Measurements from ENCODE around the gene ROR2. TPM values are rescaled to one million over a fixed set of nuclear protein-coding genes. Genes with fewer than 3 reads are reported as not detected.

The ROR2 gene
- total RNA-seq, 1 experiment from 2014 or later: 0.68 TPM

DNA sequence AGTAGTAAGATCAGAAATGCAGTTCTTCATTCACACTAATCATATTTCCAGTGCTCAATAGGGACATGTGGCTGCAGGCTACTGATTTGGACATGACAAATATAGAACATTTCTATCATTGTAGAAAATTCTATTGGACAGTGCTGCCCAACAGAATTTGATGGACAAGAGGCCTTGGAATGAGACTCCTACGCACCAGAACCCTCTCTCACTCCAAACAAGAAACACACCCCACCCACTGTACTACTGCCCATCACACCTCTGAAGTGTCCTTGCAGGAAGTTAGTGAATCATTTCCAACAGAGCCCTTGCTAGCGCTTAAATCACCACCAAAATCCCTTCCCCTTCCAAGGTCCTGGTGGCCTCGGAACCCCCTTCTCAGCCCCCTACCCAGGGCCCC is 66.5 kb downstream of the ROR2 start:
- no peaks in the 10 kb centered on the region for H3K36me3 Mint-ChIP-seq (ENCODE audit: insufficient read depth, unreplicated experiment)
- Histone ChIP-seq H3K9me3 (no peaks in the 10 kb centered on the region), H3K4me1 (no peaks in the 10 kb centered on the region), H3K27me3 (replicated peaks; ENCODE audit: control insufficient read depth, insufficient read depth, low read length) (no peaks in the 10 kb centered on the region), H3K36me3 (ENCODE audit: control insufficient read depth, insufficient read depth, low read length) (no peaks in the 10 kb centered on the region), H3K4me3 (ENCODE audit: low read depth, low read length) (no peak overlapping the region)
- TF ChIP-seq, protein P1, sequence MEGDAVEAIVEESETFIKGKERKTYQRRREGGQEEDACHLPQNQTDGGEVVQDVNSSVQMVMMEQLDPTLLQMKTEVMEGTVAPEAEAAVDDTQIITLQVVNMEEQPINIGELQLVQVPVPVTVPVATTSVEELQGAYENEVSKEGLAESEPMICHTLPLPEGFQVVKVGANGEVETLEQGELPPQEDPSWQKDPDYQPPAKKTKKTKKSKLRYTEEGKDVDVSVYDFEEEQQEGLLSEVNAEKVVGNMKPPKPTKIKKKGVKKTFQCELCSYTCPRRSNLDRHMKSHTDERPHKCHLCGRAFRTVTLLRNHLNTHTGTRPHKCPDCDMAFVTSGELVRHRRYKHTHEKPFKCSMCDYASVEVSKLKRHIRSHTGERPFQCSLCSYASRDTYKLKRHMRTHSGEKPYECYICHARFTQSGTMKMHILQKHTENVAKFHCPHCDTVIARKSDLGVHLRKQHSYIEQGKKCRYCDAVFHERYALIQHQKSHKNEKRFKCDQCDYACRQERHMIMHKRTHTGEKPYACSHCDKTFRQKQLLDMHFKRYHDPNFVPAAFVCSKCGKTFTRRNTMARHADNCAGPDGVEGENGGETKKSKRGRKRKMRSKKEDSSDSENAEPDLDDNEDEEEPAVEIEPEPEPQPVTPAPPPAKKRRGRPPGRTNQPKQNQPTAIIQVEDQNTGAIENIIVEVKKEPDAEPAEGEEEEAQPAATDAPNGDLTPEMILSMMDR (IDR thresholded peaks at IDR 0.05; ENCODE audit: insufficient read depth in 1 of 2, low read depth in 1 of 2, low read length in 1 of 2, severe bottlenecking in 1 of 2, unreplicated experiment in 1 of 2): no peak
- ChIA-PET POLR2A (no interaction called here), CTCF (no interaction called here)
- H3K4me1 Mint-ChIP-seq (ENCODE audit: low read depth, unreplicated experiment): no peaks in the 10 kb centered on the region
- intact Hi-C loops (cut with micrococcal nuclease; ENCODE audit: unreplicated experiment): no loop called here
- no peak for DNase-seq
- BruUV-seq (replicated peaks): no TSS peak
- no peak overlapping the region for H3K27ac Mint-ChIP-seq (ENCODE audit: unreplicated experiment)
- no peaks in the 10 kb centered on the region for H3K9me3 Mint-ChIP-seq (ENCODE audit: unreplicated experiment)
- H3K27me3 Mint-ChIP-seq (ENCODE audit: insufficient read depth, unreplicated experiment): no peaks in the 10 kb centered on the region
- H3K4me3 Mint-ChIP-seq (ENCODE audit: unreplicated experiment): no peak overlapping the region

DNA sequence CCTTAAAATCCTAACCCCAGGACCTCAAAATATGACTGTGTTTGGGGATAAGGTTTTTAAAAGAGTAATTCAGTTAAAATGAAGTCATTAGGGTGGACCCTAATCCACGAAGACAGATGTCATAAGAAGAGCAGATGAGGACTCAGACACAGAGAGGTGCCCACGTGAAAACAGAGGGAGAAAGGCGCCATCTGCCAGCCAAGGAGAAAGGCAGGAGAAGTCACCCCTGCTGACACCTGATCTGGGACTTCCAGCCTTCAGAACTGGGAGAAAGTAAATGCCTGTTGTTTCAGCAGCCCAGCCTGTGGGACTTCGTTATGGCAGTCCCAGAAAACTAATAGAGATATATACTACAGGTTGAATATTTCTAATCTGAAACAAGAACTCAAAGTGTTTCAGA is 67.4 kb downstream of the ROR2 start:
- Mint-ChIP-seq H3K4me3 (ENCODE audit: unreplicated experiment) (no peak overlapping the region), H3K27ac (ENCODE audit: unreplicated experiment) (no peak overlapping the region), H3K9me3 (ENCODE audit: unreplicated experiment) (no peaks in the 10 kb centered on the region), H3K36me3 (ENCODE audit: insufficient read depth, unreplicated experiment) (no peaks in the 10 kb centered on the region), H3K27me3 (ENCODE audit: insufficient read depth, unreplicated experiment) (no peaks in the 10 kb centered on the region), H3K4me1 (ENCODE audit: low read depth, unreplicated experiment) (no peaks in the 10 kb centered on the region)
- Histone ChIP-seq H3K4me1 (no peaks in the 10 kb centered on the region), H3K27me3 (replicated peaks; ENCODE audit: control insufficient read depth, insufficient read depth, low read length) (no peaks in the 10 kb centered on the region), H3K9me3 (no peaks in the 10 kb centered on the region), H3K36me3 (ENCODE audit: control insufficient read depth, insufficient read depth, low read length) (no peaks in the 10 kb centered on the region), H3K4me3 (ENCODE audit: low read depth, low read length) (no peak overlapping the region)
- BruUV-seq (replicated peaks): no TSS peak
- ChIA-PET CTCF (no interaction called here), POLR2A (no interaction called here)
- no peak for DNase-seq
- TF ChIP-seq, protein P1 (IDR thresholded peaks at IDR 0.05; ENCODE audit: insufficient read depth in 1 of 2, low read depth in 1 of 2, low read length in 1 of 2, severe bottlenecking in 1 of 2, unreplicated experiment in 1 of 2): no peak
- intact Hi-C loops (cut with micrococcal nuclease; ENCODE audit: unreplicated experiment): no loop called here

DNA sequence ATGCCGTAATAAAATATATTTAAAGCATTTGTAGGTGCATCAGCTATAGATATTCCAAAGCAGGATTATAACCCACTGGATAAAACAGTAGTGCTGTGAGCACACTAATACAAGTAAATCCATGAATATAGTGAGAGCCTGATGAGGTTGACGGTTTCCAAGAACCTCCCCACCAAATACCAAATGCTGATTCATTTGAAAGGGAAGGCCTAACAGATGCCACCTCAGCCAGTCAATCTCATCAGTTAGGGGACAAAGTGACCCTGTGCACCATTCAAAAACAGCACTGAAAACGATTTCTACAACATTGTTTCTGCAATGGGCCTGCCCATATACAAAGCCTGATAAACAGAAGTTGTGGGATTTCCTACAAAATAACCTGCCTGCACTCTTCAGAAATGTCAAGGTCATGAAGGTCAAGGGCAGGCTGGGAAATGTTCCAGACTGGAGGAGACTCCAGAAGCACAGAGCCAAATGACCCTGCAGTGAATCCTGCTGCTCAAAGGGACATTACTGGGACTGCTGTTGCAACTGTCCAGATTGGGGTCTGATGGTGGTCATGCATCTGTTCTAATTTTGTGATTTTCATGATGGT is 69.6 kb downstream of the ROR2 start:
- Mint-ChIP-seq H3K27me3 (ENCODE audit: insufficient read depth, unreplicated experiment) (no peaks in the 10 kb centered on the region), H3K4me1 (ENCODE audit: low read depth, unreplicated experiment) (no peaks in the 10 kb centered on the region), H3K9me3 (ENCODE audit: unreplicated experiment) (no peaks in the 10 kb centered on the region), H3K27ac (ENCODE audit: unreplicated experiment) (no peak overlapping the region), H3K4me3 (ENCODE audit: unreplicated experiment) (no peak overlapping the region), H3K36me3 (ENCODE audit: insufficient read depth, unreplicated experiment) (no peaks in the 10 kb centered on the region)
- ChIA-PET CTCF (no interaction called here), POLR2A (no interaction called here)
- TF ChIP-seq, protein P1 (IDR thresholded peaks at IDR 0.05; ENCODE audit: insufficient read depth in 1 of 2, low read depth in 1 of 2, low read length in 1 of 2, severe bottlenecking in 1 of 2, unreplicated experiment in 1 of 2): no peak
- no peak overlapping the region for H3K4me3 ChIP-seq (ENCODE audit: low read depth, low read length)
- intact Hi-C loops (cut with micrococcal nuclease; ENCODE audit: unreplicated experiment): no loop called here
- BruUV-seq (replicated peaks): no TSS peak
- H3K4me1 ChIP-seq: no peaks in the 10 kb centered on the region
- no peaks in the 10 kb centered on the region for H3K36me3 ChIP-seq (ENCODE audit: control insufficient read depth, insufficient read depth, low read length)
- H3K9me3 ChIP-seq: no peaks in the 10 kb centered on the region
- no peak for DNase-seq
- H3K27me3 ChIP-seq (replicated peaks; ENCODE audit: control insufficient read depth, insufficient read depth, low read length): no peaks in the 10 kb centered on the region
